ENCODE results near the gene EGFR. TPM values are rescaled to one million over a fixed set of nuclear protein-coding genes. Genes with fewer than 3 reads are reported as not detected.
A peak's percentile ranks its signal among the peaks of the same experiment; 100 is the strongest.

The EGFR gene
- total RNA-seq, 4 donors from 2014 or later: 36.4 to 73.6 (median 38.7) TPM

DNA sequence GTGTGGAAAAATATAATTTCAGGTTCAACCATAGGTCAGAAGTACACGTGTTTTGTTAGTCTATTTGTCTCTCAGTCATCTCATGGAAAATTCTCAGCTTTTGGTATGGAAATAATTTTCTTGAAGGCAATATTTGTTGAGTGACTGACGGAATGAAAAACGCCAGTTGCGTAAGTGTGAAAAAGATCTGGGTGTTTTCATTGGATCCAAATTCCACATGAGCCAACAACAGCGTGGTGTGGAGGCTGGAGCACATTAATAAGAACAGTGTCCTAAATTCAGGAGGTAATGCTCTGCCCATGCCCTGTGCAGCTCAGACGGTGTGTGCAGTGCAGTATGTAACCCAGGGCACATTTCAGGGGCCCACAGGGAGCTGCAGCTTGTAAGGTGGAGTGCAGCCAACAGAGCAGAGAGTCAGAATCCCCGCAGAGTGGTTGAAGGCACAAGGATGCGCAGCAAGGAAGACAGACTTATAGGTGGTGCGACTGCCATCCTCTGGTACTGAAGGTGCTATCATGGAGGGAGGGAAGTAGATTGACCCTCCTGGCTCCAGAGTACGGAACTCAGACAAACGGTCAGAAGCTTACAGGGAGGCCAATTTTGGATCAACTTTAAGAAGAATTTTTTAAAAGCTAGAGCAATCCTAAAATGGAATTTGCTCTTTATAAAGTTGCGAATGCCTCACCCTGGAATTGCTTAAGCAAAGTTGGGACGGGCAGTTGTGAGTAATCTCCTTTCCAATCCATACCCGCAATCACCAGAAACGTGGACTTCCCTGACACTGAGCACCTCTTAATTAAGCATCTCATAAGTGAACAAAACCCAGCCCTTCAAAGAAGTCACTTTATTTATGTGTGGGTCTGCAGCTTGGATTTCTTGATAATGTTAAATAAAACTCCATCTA is 38.0 kb downstream of the EGFR start:
- Histone ChIP-seq H3K36me3 (no peaks in the 10 kb centered on the region), H3K27me3 (no peaks in the 10 kb centered on the region), H3K9me3 (no peaks in the 10 kb centered on the region), H3K4me1 (peaks cover 0 to 4% of the 10 kb centered on the region in 2 donors), H3K4me3 (no peak overlapping the region), H3K27ac (peak overlapping the region in 1 of 2 donors; percentile 13)
- DNase-seq: no peak
- intact Hi-C loops (cut with DNase I; ENCODE audit: low total_unique reads): no loop called here
- TF ChIP-seq POLR2A (IDR thresholded peaks at IDR 0.05): no peak

DNA sequence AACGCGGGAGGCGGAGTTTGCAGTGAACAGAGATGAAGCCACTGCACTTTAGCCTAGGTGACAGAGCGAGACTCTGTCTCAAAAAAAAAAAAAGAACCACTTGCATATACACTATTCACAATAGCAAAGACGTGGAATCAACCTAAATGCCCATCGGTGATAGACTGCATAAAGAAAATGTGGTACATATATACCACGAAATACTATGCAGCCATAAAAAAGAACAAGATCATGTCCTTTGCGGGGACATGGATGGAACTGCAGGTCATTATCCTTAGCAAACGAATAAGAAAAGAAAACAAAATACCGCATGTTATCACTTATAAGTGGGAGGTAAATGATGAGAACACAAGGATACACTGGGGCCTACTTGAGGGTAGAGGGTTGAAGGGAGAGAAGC is 39.5 kb downstream of the EGFR start:
- no peaks in the 10 kb centered on the region for H3K9me3 ChIP-seq
- no peak overlapping the region for H3K4me3 ChIP-seq
- peaks cover 0 to 4% of the 10 kb centered on the region in 2 donors for H3K4me1 ChIP-seq
- TF ChIP-seq, protein P1, sequence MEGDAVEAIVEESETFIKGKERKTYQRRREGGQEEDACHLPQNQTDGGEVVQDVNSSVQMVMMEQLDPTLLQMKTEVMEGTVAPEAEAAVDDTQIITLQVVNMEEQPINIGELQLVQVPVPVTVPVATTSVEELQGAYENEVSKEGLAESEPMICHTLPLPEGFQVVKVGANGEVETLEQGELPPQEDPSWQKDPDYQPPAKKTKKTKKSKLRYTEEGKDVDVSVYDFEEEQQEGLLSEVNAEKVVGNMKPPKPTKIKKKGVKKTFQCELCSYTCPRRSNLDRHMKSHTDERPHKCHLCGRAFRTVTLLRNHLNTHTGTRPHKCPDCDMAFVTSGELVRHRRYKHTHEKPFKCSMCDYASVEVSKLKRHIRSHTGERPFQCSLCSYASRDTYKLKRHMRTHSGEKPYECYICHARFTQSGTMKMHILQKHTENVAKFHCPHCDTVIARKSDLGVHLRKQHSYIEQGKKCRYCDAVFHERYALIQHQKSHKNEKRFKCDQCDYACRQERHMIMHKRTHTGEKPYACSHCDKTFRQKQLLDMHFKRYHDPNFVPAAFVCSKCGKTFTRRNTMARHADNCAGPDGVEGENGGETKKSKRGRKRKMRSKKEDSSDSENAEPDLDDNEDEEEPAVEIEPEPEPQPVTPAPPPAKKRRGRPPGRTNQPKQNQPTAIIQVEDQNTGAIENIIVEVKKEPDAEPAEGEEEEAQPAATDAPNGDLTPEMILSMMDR (IDR thresholded peaks at IDR 0.05): no peak
- intact Hi-C loops (cut with DNase I; ENCODE audit: low total_unique reads): no loop called here
- H3K36me3 ChIP-seq: no peaks in the 10 kb centered on the region
- H3K27ac ChIP-seq: no peak overlapping the region
- no peaks in the 10 kb centered on the region for H3K27me3 ChIP-seq
- DNase-seq: no peak

DNA sequence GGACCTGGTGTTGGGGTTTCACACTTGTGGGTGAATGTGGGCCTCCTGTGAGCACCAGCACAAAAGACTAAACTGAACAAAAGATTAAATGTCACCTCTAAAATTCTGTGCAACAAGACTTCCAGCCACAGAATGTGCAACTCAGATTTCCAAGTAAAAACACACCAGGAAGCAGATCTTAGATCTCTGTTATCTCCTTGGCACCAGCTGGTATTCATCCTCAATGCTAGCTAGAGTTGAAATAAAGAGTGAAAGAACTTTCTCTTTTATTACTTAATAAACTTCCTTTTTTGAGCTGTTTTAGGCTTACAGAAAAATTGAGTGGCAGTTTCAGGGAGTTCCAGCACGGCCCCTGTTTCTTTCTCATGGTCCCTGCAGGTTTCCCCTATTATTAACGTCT is 40.2 kb downstream of the EGFR start:
- intact Hi-C loops (cut with DNase I; ENCODE audit: low total_unique reads): no loop called here
- Histone ChIP-seq H3K4me1 (peaks cover 0 to 4% of the 10 kb centered on the region in 2 donors), H3K27me3 (no peaks in the 10 kb centered on the region), H3K27ac (no peak overlapping the region), H3K9me3 (no peaks in the 10 kb centered on the region), H3K4me3 (no peak overlapping the region), H3K36me3 (no peaks in the 10 kb centered on the region)
- TF ChIP-seq, protein P1 (IDR thresholded peaks at IDR 0.05): no peak
- no peak for TF ChIP-seq POLR2A (IDR thresholded peaks at IDR 0.05)
- no peak for DNase-seq

DNA sequence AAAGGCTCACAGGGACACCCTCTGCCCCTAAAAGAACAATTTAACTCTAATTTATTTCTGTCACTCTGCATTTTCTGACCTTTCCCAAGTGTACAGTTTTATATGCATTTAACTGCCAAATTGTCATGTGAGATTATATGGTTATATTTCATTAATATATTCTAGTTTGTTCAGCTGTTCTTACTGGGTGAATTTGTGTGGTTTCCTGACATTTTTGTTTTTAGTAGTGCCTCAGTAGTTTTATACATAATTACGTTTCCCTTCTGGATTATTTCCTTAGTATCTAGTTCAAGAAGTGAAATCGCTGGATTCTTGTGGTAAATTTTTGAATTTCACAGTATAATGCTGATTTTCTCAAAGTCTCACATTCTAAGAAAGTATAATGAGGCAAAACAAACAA is 41.3 kb downstream of the EGFR start:
- Histone ChIP-seq H3K9me3 (no peaks in the 10 kb centered on the region), H3K4me3 (no peak overlapping the region), H3K4me1 (peaks cover 4 to 7% of the 10 kb centered on the region in 2 donors), H3K27ac (peak overlapping the region in 1 of 2 donors; percentile 3), H3K27me3 (no peaks in the 10 kb centered on the region), H3K36me3 (no peaks in the 10 kb centered on the region)
- DNase-seq: no peak
- TF ChIP-seq, protein P1 (IDR thresholded peaks at IDR 0.05): no peak
- TF ChIP-seq POLR2A (IDR thresholded peaks at IDR 0.05): no peak
- intact Hi-C loops (cut with DNase I; ENCODE audit: low total_unique reads): no loop called here

DNA sequence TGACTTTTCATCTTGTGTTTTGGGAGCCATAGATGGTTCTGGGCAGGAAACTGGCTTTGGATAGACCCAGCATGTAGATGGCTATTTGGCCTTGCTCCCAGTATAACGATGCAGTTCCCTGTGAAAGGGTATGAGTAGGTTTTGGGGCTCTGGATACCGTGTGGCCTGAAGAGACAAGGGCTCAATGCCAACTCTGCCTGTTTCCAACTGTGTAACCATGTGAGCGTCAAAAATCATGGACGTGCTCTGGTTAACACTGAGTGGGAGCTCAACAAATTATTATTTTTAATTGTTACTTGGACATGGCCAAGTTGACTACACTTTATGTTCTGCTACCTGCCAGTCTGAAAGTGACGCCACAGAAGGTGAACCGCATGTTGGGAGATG is 41.8 kb downstream of the EGFR start:
- H3K36me3 ChIP-seq: no peaks in the 10 kb centered on the region
- H3K27ac ChIP-seq: no peak overlapping the region
- TF ChIP-seq POLR2A (IDR thresholded peaks at IDR 0.05): no peak
- TF ChIP-seq, protein P1 (IDR thresholded peaks at IDR 0.05): no peak
- H3K4me3 ChIP-seq: no peak overlapping the region
- intact Hi-C loops (cut with DNase I; ENCODE audit: low total_unique reads): no loop called here
- no peaks in the 10 kb centered on the region for H3K27me3 ChIP-seq
- peaks cover 4 to 7% of the 10 kb centered on the region in 2 donors for H3K4me1 ChIP-seq
- no peaks in the 10 kb centered on the region for H3K9me3 ChIP-seq
- no peak for DNase-seq

All from uterus (tissue), 4 donors.